ENCODE data around the gene ESPNL. TPM values are rescaled to one million over a fixed set of nuclear protein-coding genes. Genes with fewer than 3 reads are reported as not detected.

ESPNL gene
- total RNA-seq, 1 donor from 2014 or later: not detected

- DNase-seq (ENCODE audit: low read depth in 2 of 2): peak; percentile 83 to 91
Measured at GRCh38 chr2:238097988-238098871, 1.9 kb upstream of the ESPNL start.

GRCh38 chr2:238098901-238099713 lies 1.0 kb upstream of the ESPNL start:
- DNase-seq (ENCODE audit: low read depth in 2 of 2): no peak

- no peak for DNase-seq (ENCODE audit: low read depth in 2 of 2)
Measured at GRCh38 chr2:238099714-238100048, 459 bp upstream of the ESPNL start.

- DNase-seq (ENCODE audit: low read depth in 2 of 2): no peak
Measured at GRCh38 chr2:238100821-238101771, 956 bp downstream of the ESPNL start.

- no peak for DNase-seq (ENCODE audit: low read depth in 2 of 2)
Measured at GRCh38 chr2:238101891-238102841, 2.0 kb downstream of the ESPNL start.

- DNase-seq (ENCODE audit: low read depth in 2 of 2): no peak
Measured at GRCh38 chr2:238102865-238103264, 2.7 kb downstream of the ESPNL start.

- no peak for DNase-seq (ENCODE audit: low read depth in 2 of 2)
Measured at GRCh38 chr2:238103465-238104225, 3.5 kb downstream of the ESPNL start.

GRCh38 chr2:238104226-238104690 lies 4.1 kb downstream of the ESPNL start:
- no peak for DNase-seq (ENCODE audit: low read depth in 2 of 2)

- DNase-seq (ENCODE audit: low read depth in 2 of 2): no peak
Measured at GRCh38 chr2:238104691-238105371, 4.7 kb downstream of the ESPNL start.

GRCh38 chr2:238105506-238106338 lies 5.6 kb downstream of the ESPNL start:
- no peak for DNase-seq (ENCODE audit: low read depth in 2 of 2)

- DNase-seq (ENCODE audit: low read depth in 2 of 2): no peak
Measured at GRCh38 chr2:238106339-238106697, 6.2 kb downstream of the ESPNL start.

- DNase-seq (ENCODE audit: low read depth in 2 of 2): peak in 1 of 2 donors; percentile 17
Measured at GRCh38 chr2:238106698-238107524, 6.8 kb downstream of the ESPNL start.

GRCh38 chr2:238107525-238108422 lies 7.6 kb downstream of the ESPNL start:
- no peak for DNase-seq (ENCODE audit: low read depth in 2 of 2)

GRCh38 chr2:238108423-238109183 lies 8.5 kb downstream of the ESPNL start:
- DNase-seq (ENCODE audit: low read depth in 2 of 2): no peak

GRCh38 chr2:238113611-238114010 lies 13.5 kb downstream of the ESPNL start:
- no peak for DNase-seq (ENCODE audit: low read depth in 2 of 2)

Measured in dermis microvascular lymphatic vessel endothelial cell (primary cell).